ENCODE data around the gene PLOD3. TPM values are rescaled to one million over a fixed set of nuclear protein-coding genes. Genes with fewer than 3 reads are reported as not detected.

The PLOD3 gene
- total RNA-seq, 2 experiments from 2014 or later: 48.9 to 51.0 TPM

- Mint-ChIP-seq H3K27ac (no peak overlapping the region), H3K4me3 (no peak overlapping the region), H3K36me3 (peaks cover 12% of the 10 kb centered on the region), H3K9me3 (no peaks in the 10 kb centered on the region), H3K27me3 (peaks cover 18% of the 10 kb centered on the region), H3K4me1 (peaks cover 12% of the 10 kb centered on the region)
- ATAC-seq (ENCODE audit: low read depth): no peak
- POLR2A ChIA-PET: interaction anchor here (0.5 to 1.3 kb wide), 4 partner anchors 8 to 55 kb away, joined by 3 to 7 read pairs (median 4); partner anchors contain the start of gene VGF
- no peak for DNase-seq
Measured at GRCh38 chr7:101156866-101157589, 60.4 kb downstream of the PLOD3 start.

DNA sequence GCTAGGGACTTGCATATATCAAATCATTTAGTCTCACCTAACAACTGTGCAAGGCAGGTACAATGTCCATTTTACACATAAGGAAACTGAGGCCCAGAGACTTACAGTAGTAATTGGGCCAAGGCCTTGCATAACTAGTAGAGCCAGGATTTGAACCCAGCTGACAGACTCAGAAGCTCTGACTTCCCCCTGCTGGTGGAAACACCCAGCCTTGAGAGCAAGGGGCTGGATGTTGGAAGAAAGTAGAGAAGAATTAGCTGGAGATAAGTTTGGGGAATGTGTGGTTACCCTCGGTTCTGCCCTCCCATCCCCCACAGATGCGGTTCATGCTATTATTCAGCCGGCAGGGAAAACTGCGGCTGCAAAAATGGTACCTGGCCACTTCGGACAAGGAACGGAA, 61.1 kb downstream of the PLOD3 start:
- ATAC-seq (ENCODE audit: low read depth) (no peak), DNase-seq (no peak)
- peaks cover 12% of the 10 kb centered on the region for H3K4me1 Mint-ChIP-seq
- no peak overlapping the region for H3K27ac Mint-ChIP-seq
- no peak overlapping the region for H3K4me3 Mint-ChIP-seq
- H3K36me3 Mint-ChIP-seq: peaks cover 10% of the 10 kb centered on the region
- peaks cover 21% of the 10 kb centered on the region for H3K27me3 Mint-ChIP-seq
- POLR2A ChIA-PET: interaction anchor here (0.5 to 1.3 kb wide), 4 partner anchors 9 to 55 kb away, joined by 3 to 7 read pairs (median 4); partner anchors contain the start of gene VGF
- H3K9me3 Mint-ChIP-seq: no peaks in the 10 kb centered on the region

Small RNA genes within 50 kb of the gene (microRNA-seq; reads per million reads assigned to microRNA genes)
- gene MIR4653: not detected

Other genes starting within 250 kb of the PLOD3 start
- not detected for gene MUC12, start 248.0 kb downstream of the PLOD3 start, total RNA-seq
- not detected for gene MUC17, start 197.5 kb downstream of the PLOD3 start, total RNA-seq
- 10 to 100 TPM; 77.4 to 77.8 TPM for gene TRIM56, start 132.1 kb downstream of the PLOD3 start, total RNA-seq
- gene SERPINE1, start 90.5 kb downstream of the PLOD3 start, total RNA-seq: under 1 TPM; 0.44 to 0.51 TPM
- 10 to 100 TPM; 34.1 to 44.0 TPM for gene AP1S1, start 63.1 kb downstream of the PLOD3 start, total RNA-seq
- gene VGF, start 52.0 kb downstream of the PLOD3 start, total RNA-seq: under 1 TPM; 0.14 to 0.17 TPM
- gene NAT16, start 37.3 kb downstream of the PLOD3 start, total RNA-seq: not detected
- gene MOGAT3, start 16.5 kb downstream of the PLOD3 start, total RNA-seq: not detected
- 10 to 100 TPM; 54.2 to 55.8 TPM for gene ZNHIT1, start 584 bp upstream of the PLOD3 start, total RNA-seq
- gene CLDN15, start 20.2 kb upstream of the PLOD3 start, total RNA-seq: 10 to 100 TPM; 26.6 to 30.1 TPM
- gene FIS1, start 27.5 kb upstream of the PLOD3 start, total RNA-seq: 100 to 1,000 TPM in 1 of 2 experiments, 10 to 100 TPM in 1; 91.7 to 106 TPM
- 1 to 10 TPM; 6.1 to 6.3 TPM for gene IFT22, start 104.2 kb upstream of the PLOD3 start, total RNA-seq
- gene COL26A1, start 145.3 kb upstream of the PLOD3 start, total RNA-seq: not detected